HepG2 (cell line): Measurements from ENCODE around the gene RNF213. TPM values are rescaled to one million over a fixed set of nuclear protein-coding genes. Genes with fewer than 3 reads are reported as not detected.

Experiments
- CEBPB ChIP-seq: IDR thresholded peaks from 2 replicates; pipeline ENCODE4 v1.6.1; 2011; ENCODE audit warnings: low read depth, low read length, improper control_type of control experiment, borderline replicate concordance
- ELF3 ChIP-seq: IDR thresholded peaks from 2 replicates; pipeline ENCODE4 v1.6.1; 2016; ENCODE audit warnings: missing genetic modification reagents, missing compliant biosample characterization
- FOXA3 ChIP-seq: IDR thresholded peaks from 2 replicates; pipeline ENCODE4 v1.6.1; 2016; ENCODE audit warnings: missing genetic modification reagents, missing compliant biosample characterization
- FOXM1 ChIP-seq: sonication (generic); formaldehyde crosslinking; IDR thresholded peaks from 2 replicates; pipeline ENCODE4 v1.5.0; 2020; ENCODE audit warnings: missing genetic modification reagents
- HMG20A ChIP-seq: IDR thresholded peaks from 2 replicates; pipeline ENCODE4 v1.6.1; 2016; ENCODE audit warnings: borderline replicate concordance
- MBD4 ChIP-seq: IDR thresholded peaks from 2 replicates; pipeline ENCODE4 v1.6.1; 2012; ENCODE audit warnings: low read length, inconsistent platforms, borderline replicate concordance
- NPAS2 ChIP-seq: sonication (generic); formaldehyde crosslinking; IDR thresholded peaks from 2 replicates; pipeline ENCODE4 v1.8.0; 2022; ENCODE audit warnings: mild to moderate bottlenecking, missing genetic modification reagents, borderline replicate concordance
- PHF8 ChIP-seq: sonication (generic); formaldehyde crosslinking; IDR thresholded peaks from 2 replicates; pipeline ENCODE4 v1.5.0; 2020; ENCODE audit warnings: missing genetic modification reagents
- RARA ChIP-seq: IDR thresholded peaks from 2 replicates; pipeline ENCODE4 v1.6.1; 2016; ENCODE audit warnings: missing genetic modification reagents, missing compliant biosample characterization
- RBFOX2 ChIP-seq: fragments of 200-400 bp; formaldehyde crosslinking; IDR thresholded peaks from 2 replicates; pipeline ENCODE4 v1.6.1; 2017; ENCODE audit warnings: low read depth, mild to moderate bottlenecking, low read length
- RFXAP ChIP-seq: sonication (generic); formaldehyde crosslinking; IDR thresholded peaks from 2 replicates; pipeline ENCODE4 v1.4.0; 2020; ENCODE audit warnings: missing genetic modification reagents, borderline replicate concordance
- SP2 ChIP-seq: sonication (generic); formaldehyde crosslinking; IDR thresholded peaks from 2 replicates; pipeline ENCODE4 v1.5.1; 2020; ENCODE audit warnings: mild to moderate bottlenecking, missing genetic modification reagents
- SP4 ChIP-seq: sonication (generic); formaldehyde crosslinking; IDR thresholded peaks from 2 replicates; pipeline ENCODE4 v1.8.1; 2023; ENCODE audit warnings: mild to moderate bottlenecking, missing genetic modification reagents
- TARDBP ChIP-seq: sonication (generic); formaldehyde crosslinking; IDR thresholded peaks from 2 replicates; pipeline ENCODE4 v1.8.0; 2022; ENCODE audit warnings: mild to moderate bottlenecking, missing genetic modification reagents
- TBX2 ChIP-seq: sonication (generic); formaldehyde crosslinking; IDR thresholded peaks from 2 replicates; pipeline ENCODE4 v1.5.0; 2020; ENCODE audit warnings: missing genetic modification reagents, mild to moderate bottlenecking, borderline replicate concordance
- TGIF2 ChIP-seq: IDR thresholded peaks from 2 replicates; pipeline ENCODE4 v1.6.1; 2016; ENCODE audit warnings: control low read depth, missing compliant biosample characterization
- TP53 ChIP-seq: sonication (generic); formaldehyde crosslinking; conservative IDR thresholded peaks from 2 replicates; pipeline ENCODE4 v1.4.0; 2020; ENCODE audit warnings: missing genetic modification reagents
- WIZ ChIP-seq: sonication (generic); formaldehyde crosslinking; IDR thresholded peaks from 2 replicates; pipeline ENCODE4 v1.5.1; 2020; ENCODE audit warnings: mild to moderate bottlenecking, missing genetic modification reagents
- ZBTB38 ChIP-seq: sonication (generic); formaldehyde crosslinking; IDR thresholded peaks from 2 replicates; pipeline ENCODE4 v1.5.1; 2020; ENCODE audit warnings: mild to moderate bottlenecking, missing genetic modification reagents
- ZMYM3 ChIP-seq: sonication (generic); formaldehyde crosslinking; IDR thresholded peaks from 2 replicates; pipeline ENCODE4 v1.5.1; 2020; ENCODE audit warnings: mild to moderate bottlenecking, missing genetic modification reagents
- ZNF263 ChIP-seq: sonication (generic); formaldehyde crosslinking; IDR thresholded peaks from 2 replicates; pipeline ENCODE4 v1.4.0; 2020; ENCODE audit warnings: missing genetic modification reagents
- ZNF550 ChIP-seq: sonication (generic); formaldehyde crosslinking; IDR thresholded peaks from 2 replicates; pipeline ENCODE4 v1.4.0; 2020; ENCODE audit warnings: mild to moderate bottlenecking, missing genetic modification reagents, borderline replicate concordance
- ZNF558 ChIP-seq: sonication (generic); formaldehyde crosslinking; IDR thresholded peaks from 2 replicates; pipeline ENCODE4 v1.9.0; 2022; ENCODE audit warnings: mild to moderate bottlenecking, missing genetic modification reagents, borderline replicate concordance
- ZNF660 ChIP-seq: sonication (generic); formaldehyde crosslinking; IDR thresholded peaks from 2 replicates; pipeline ENCODE4 v1.5.1; 2020; ENCODE audit warnings: mild to moderate bottlenecking, low read depth, missing genetic modification reagents, borderline replicate concordance
- ZNF724P ChIP-seq: sonication (generic); formaldehyde crosslinking; IDR thresholded peaks from 2 replicates; pipeline ENCODE4 v1.8.0; 2022; ENCODE audit warnings: missing genetic modification reagents, borderline replicate concordance
- polyA plus RNA-seq, 8 experiments: library from polyadenylated mRNA; depleted of rRNA in 3 of 8; stranded (reverse) in 7 of 8; unstranded in 1 of 8; fragments of >200 nt; fragmentation: Illumina TruSeq in 4 of 8; extraction: Trizol in 4 of 8; gene quantifications; 2 replicates each; pipeline versions ENCODE4 v1.2.1 to v1.2.3, GENCODE V29; 2011 to 2016; ENCODE audit warnings: low read depth in 4 of 8, missing spikeins in 1 of 8, mixed read lengths in 1 of 8; ENCODE audit not compliant: insufficient read depth in 1 of 8
- total RNA-seq, 5 experiments: library from RNA; depleted of rRNA; stranded (reverse); fragments of >200 nt; fragmentation: Illumina TruSeq; extraction: Trizol; gene quantifications; 2 replicates each; pipeline ENCODE4 v1.2.3, GENCODE V29; 2016; ENCODE audit warnings: low read depth in 1 of 5
- TF ChIP-seq, protein P1 (sequence below): fragments of 450-650 bp; IDR thresholded peaks from 2 replicates; pipeline ENCODE4 v1.6.1; 2017; ENCODE audit warnings: mild to moderate bottlenecking
- TF ChIP-seq, protein P2 (sequence below): sonication (generic); formaldehyde crosslinking; IDR thresholded peaks from 2 replicates; pipeline ENCODE4 v1.4.0; 2020; ENCODE audit warnings: missing genetic modification reagents
- TF ChIP-seq, protein P3 (sequence below): fragments of 450-650 bp; IDR thresholded peaks from 2 replicates; pipeline ENCODE4 v1.6.1; 2017

Gene RNF213
- total and polyA plus RNA-seq, 2 of the 13 experiments (the other 11 are each of a cell fraction or from before 2014, with no cell fraction given), result 38.6 to 38.7 TPM

- TF ChIP-seq, protein P1, sequence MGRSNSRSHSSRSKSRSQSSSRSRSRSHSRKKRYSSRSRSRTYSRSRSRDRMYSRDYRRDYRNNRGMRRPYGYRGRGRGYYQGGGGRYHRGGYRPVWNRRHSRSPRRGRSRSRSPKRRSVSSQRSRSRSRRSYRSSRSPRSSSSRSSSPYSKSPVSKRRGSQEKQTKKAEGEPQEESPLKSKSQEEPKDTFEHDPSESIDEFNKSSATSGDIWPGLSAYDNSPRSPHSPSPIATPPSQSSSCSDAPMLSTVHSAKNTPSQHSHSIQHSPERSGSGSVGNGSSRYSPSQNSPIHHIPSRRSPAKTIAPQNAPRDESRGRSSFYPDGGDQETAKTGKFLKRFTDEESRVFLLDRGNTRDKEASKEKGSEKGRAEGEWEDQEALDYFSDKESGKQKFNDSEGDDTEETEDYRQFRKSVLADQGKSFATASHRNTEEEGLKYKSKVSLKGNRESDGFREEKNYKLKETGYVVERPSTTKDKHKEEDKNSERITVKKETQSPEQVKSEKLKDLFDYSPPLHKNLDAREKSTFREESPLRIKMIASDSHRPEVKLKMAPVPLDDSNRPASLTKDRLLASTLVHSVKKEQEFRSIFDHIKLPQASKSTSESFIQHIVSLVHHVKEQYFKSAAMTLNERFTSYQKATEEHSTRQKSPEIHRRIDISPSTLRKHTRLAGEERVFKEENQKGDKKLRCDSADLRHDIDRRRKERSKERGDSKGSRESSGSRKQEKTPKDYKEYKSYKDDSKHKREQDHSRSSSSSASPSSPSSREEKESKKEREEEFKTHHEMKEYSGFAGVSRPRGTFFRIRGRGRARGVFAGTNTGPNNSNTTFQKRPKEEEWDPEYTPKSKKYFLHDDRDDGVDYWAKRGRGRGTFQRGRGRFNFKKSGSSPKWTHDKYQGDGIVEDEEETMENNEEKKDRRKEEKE, result no peak
- TF ChIP-seq ELF3 (0 out of 2 replicates have a peak, but pooled peaks have one; percentile 20), TGIF2 (no peak; the same call in 1 of the 2 replicates), RBFOX2 (peak; percentile 64; the same call in 1 of the 2 replicates), ZNF558 (peak; percentile 30; the same call in 1 of the 2 replicates), CEBPB (no peak), ZMYM3 (CRISPR knock-in tag) (no peak), TBX2 (CRISPR knock-in tag) (no peak), SP2 (CRISPR knock-in tag) (no peak), FOXM1 (CRISPR knock-in tag) (no peak), TARDBP (CRISPR knock-in tag) (no peak), PHF8 (peak; percentile 43), ZNF660 (no peak), RFXAP (CRISPR knock-in tag) (peak; percentile 42; the same call in 1 of the 2 replicates), RARA (CRISPR knock-in tag) (no peak), TP53 (no peak; the same call in 1 of the 2 replicates), SP4 (peak; percentile 54), ZNF550 (CRISPR knock-in tag) (no peak), ZNF263 (CRISPR knock-in tag) (no peak), FOXA3 (CRISPR knock-in tag) (peak; percentile 22; the same call in 1 of the 2 replicates), ZBTB38 (CRISPR knock-in tag) (no peak; the same call in 1 of the 2 replicates), WIZ (CRISPR knock-in tag) (no peak), NPAS2 (CRISPR knock-in tag) (no peak), ZNF724P (peak; percentile 30; the same call in 1 of the 2 replicates), HMG20A (CRISPR knock-in tag) (no peak), MBD4 (no peak)
- TF ChIP-seq, protein P2, sequence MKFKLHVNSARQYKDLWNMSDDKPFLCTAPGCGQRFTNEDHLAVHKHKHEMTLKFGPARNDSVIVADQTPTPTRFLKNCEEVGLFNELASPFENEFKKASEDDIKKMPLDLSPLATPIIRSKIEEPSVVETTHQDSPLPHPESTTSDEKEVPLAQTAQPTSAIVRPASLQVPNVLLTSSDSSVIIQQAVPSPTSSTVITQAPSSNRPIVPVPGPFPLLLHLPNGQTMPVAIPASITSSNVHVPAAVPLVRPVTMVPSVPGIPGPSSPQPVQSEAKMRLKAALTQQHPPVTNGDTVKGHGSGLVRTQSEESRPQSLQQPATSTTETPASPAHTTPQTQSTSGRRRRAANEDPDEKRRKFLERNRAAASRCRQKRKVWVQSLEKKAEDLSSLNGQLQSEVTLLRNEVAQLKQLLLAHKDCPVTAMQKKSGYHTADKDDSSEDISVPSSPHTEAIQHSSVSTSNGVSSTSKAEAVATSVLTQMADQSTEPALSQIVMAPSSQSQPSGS (CRISPR knock-in tag), result 0 out of 2 replicates have a peak, but pooled peaks have one; percentile 5
- TF ChIP-seq, protein P3, sequence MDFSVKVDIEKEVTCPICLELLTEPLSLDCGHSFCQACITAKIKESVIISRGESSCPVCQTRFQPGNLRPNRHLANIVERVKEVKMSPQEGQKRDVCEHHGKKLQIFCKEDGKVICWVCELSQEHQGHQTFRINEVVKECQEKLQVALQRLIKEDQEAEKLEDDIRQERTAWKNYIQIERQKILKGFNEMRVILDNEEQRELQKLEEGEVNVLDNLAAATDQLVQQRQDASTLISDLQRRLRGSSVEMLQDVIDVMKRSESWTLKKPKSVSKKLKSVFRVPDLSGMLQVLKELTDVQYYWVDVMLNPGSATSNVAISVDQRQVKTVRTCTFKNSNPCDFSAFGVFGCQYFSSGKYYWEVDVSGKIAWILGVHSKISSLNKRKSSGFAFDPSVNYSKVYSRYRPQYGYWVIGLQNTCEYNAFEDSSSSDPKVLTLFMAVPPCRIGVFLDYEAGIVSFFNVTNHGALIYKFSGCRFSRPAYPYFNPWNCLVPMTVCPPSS, result no peak
These were observed 550 bp upstream of the RNF213 start (continued) for GRCh38 chr17:80260069-80260535.
